HG02973 (cell line): ENCODE measurements around the gene MACROH2A1.
A peak's percentile ranks its signal among the peaks of the same experiment; 100 is the strongest.

Experiments
- ATAC-seq: cut with Tn5 transposase; IDR thresholded peaks from one replicate; pipeline ENCODE4 v1.9.1; 2021; ENCODE audit warnings: moderate library complexity; ENCODE audit not compliant: unreplicated experiment

The MACROH2A1 gene

GRCh38 chr5:135436951-135437418 lies 38.0 kb upstream of the MACROH2A1 start:
- ATAC-seq = no peak

- ATAC-seq = no peak
Measured at GRCh38 chr5:135435467-135436330, 36.7 kb upstream of the MACROH2A1 start.

- no peak for ATAC-seq
Measured at GRCh38 chr5:135434591-135435466, 35.8 kb upstream of the MACROH2A1 start.

- no peak for ATAC-seq
Measured at GRCh38 chr5:135433681-135434426, 34.8 kb upstream of the MACROH2A1 start.

GRCh38 chr5:135432113-135432512 lies 33.1 kb upstream of the MACROH2A1 start:
- ATAC-seq = no peak

GRCh38 chr5:135430135-135430437 lies 31.1 kb upstream of the MACROH2A1 start:
- ATAC-seq = no peak

GRCh38 chr5:135429301-135430134 lies 30.5 kb upstream of the MACROH2A1 start:
- ATAC-seq = no peak

GRCh38 chr5:135428586-135428985 lies 29.6 kb upstream of the MACROH2A1 start:
- ATAC-seq = no peak

GRCh38 chr5:135426102-135427082 lies 27.4 kb upstream of the MACROH2A1 start:
- ATAC-seq = peak; percentile 90

GRCh38 chr5:135425641-135426040 lies 26.6 kb upstream of the MACROH2A1 start:
- no peak for ATAC-seq

GRCh38 chr5:135423846-135424168 lies 24.8 kb upstream of the MACROH2A1 start:
- ATAC-seq = no peak

- ATAC-seq = no peak
Measured at GRCh38 chr5:135423146-135423845, 24.3 kb upstream of the MACROH2A1 start.

GRCh38 chr5:135422419-135422818 lies 23.4 kb upstream of the MACROH2A1 start:
- no peak for ATAC-seq

GRCh38 chr5:135417083-135417482 lies 18.1 kb upstream of the MACROH2A1 start:
- ATAC-seq = no peak

GRCh38 chr5:135405082-135405481 lies 6.1 kb upstream of the MACROH2A1 start:
- ATAC-seq = no peak

- ATAC-seq = no peak
Measured at GRCh38 chr5:135402031-135402430, 3.0 kb upstream of the MACROH2A1 start.

- no peak for ATAC-seq
Measured at GRCh38 chr5:135400866-135401265, 1.8 kb upstream of the MACROH2A1 start.

- ATAC-seq = no peak
Measured at GRCh38 chr5:135399794-135400542, 937 bp upstream of the MACROH2A1 start.
